HG03060 (cell line): ENCODE data around the gene OR2V2.

Experiments used
- ATAC-seq: cut with Tn5 transposase; IDR thresholded peaks from one replicate; pipeline ENCODE4 v1.9.1; 2021; ENCODE audit warnings: low read depth, moderate number of reproducible peaks; ENCODE audit not compliant: unreplicated experiment

The OR2V2 gene

DNA sequence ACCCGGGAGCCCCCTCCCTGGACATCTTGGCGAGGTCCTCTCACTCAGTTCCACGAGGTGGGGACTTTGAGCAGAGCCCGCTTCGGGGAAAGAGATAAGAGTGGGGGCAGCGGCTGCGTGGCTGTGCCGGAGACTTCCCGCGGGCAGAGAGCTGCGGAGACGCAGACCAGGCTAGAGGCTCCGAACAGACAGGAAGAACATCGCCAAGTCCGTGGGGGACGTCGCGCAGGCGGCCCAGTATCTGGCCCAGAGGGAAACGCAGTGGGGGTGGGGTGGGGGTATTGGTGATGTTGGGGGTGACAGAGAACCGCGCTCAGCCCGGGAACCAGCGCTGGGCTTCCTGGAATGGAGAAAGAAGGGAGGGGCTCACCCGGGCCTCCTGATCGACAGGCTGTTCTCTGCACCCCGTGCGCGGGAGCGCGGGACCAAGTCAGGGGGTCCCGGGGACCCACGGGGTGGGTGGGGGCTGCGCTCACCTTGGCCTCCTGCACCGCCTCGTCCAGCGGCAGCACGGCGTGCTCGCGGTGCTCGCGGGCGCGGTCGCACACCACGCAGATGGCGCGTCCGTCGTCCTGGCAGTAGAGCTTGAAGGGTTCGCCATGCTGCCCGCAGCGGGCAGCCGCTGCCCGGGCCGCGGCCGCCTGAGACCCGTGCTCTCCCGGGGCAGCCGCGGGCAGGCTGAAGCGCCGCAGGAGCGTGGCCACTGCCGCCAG is 56.9 kb downstream of the OR2V2 start:
- ATAC-seq: no peak

- ATAC-seq: no peak
These were observed 57.7 kb downstream of the OR2V2 start, which contains the start of gene TRIM7 for GRCh38 chr5:181204826-181205760. TSS of gene TRIM7 (minus strand) at chr5:181205196. CDS start at chr5:181205110, 86 bp downstream.

GRCh38 chr5:181205761-181206649 is 58.6 kb downstream of the OR2V2 start:
- no peak for ATAC-seq

- ATAC-seq: peak; percentile 35
These were observed 60.0 kb downstream of the OR2V2 start for GRCh38 chr5:181207214-181207959.

GRCh38 chr5:181207960-181208253 is 60.5 kb downstream of the OR2V2 start:
- no peak for ATAC-seq
